Tibial nerve (tissue), 4 donors: ENCODE measurements around the gene AGPS. TPM values are rescaled to one million over a fixed set of nuclear protein-coding genes. Genes with fewer than 3 reads are reported as not detected.

Source experiments
- DNase-seq, 2 donors: peaks; one replicate each; pipeline ENCODE4 v3.0.0-alpha.2; 2019; ENCODE audit warnings: low spot score in 2 of 2
- H3K27ac ChIP-seq, 4 donors: fragments of 200-600 bp; sonication (generic) in 3 of 4; one replicate each; pipeline ENCODE4 v1.5.1; 2017 to 2019; ENCODE audit warnings: mild to moderate bottlenecking in 1 of 4
- H3K27me3 ChIP-seq, 2 donors: fragments of 200-600 bp; sonication (generic) in 1 of 2; one replicate each; pipeline versions ENCODE4 v1.5.1 to v1.6.0; 2017 to 2019
- H3K36me3 ChIP-seq, 3 donors: fragments of 200-600 bp; sonication (generic); one replicate each; pipeline ENCODE4 v1.5.1; 2018 to 2019
- H3K4me1 ChIP-seq, 4 donors: fragments of 200-600 bp; sonication (generic) in 3 of 4; one replicate each; pipeline ENCODE4 v1.5.1; 2017 to 2019
- H3K4me3 ChIP-seq, 4 donors: fragments of 200-600 bp; sonication (generic) in 3 of 4; one replicate each; pipeline ENCODE4 v1.5.1; 2017 to 2019; ENCODE audit warnings: mild to moderate bottlenecking in 1 of 4, moderate library complexity in 1 of 4
- H3K9me3 ChIP-seq, 4 donors: fragments of 200-600 bp; sonication (generic) in 3 of 4; one replicate each; pipeline ENCODE4 v1.5.1; 2017 to 2019
- EP300 ChIP-seq, 2 donors: sonication (generic); formaldehyde crosslinking; IDR thresholded peaks; one replicate each; pipeline ENCODE4 v1.6.1; 2017; ENCODE audit warnings: antibody characterized with exemption in 2 of 2, mild to moderate bottlenecking in 1 of 2
- POLR2A ChIP-seq, 2 donors: fragments of 450-650 bp; IDR thresholded peaks; one replicate each; pipeline ENCODE4 v1.6.1; 2017; ENCODE audit warnings: antibody characterized with exemption in 2 of 2, mild to moderate bottlenecking in 2 of 2, moderate library complexity in 2 of 2
- WGBS, 2 donors: methylation state at CpG; one replicate each; pipeline ENCODE4 v1.1.5; 2018; 5-methylcytosine and 5-hydroxymethylcytosine counted together
- total RNA-seq, 4 donors: library from RNA; depleted of rRNA; stranded (reverse); fragments of >200 nt; gene quantifications; one replicate each; pipeline ENCODE4 v1.1.0, GENCODE V29; 2016
- TF ChIP-seq, protein P1 (sequence below), 5 experiments: fragments of 200-600 bp in 3 of 5; fragments of 450-650 bp in 2 of 5; sonication (generic) in 3 of 5; IDR thresholded peaks; one replicate each; pipeline ENCODE4 v1.5.1; 2016 to 2019; ENCODE audit warnings: antibody characterized with exemption in 5 of 5, mild to moderate bottlenecking in 3 of 5, moderate library complexity in 2 of 5

Gene AGPS
- total RNA-seq, 4 donors from 2014 or later, result 33.9 to 47.9 (median 40.1) TPM

DNA sequence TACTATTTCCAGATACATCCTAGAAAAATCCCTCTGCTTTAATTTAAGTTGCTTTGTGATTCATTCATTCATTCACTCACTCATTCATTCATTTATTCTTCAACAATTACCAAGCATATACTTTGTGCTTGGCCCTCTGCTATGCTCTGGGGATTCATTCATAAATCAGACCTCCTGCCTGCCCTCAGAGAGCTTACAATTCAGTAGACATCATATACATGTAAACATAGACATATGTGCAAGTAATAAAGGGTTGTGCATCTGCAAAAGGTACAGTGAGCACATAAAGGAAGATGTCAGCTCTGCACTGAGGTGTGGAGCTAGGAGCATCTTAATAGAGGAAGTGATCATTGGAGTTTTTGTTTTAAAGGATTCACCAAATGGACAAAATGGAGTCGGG, 189.4 kb downstream of the AGPS start:
- DNase-seq, result no peak
- Histone ChIP-seq H3K27ac (no peak overlapping the region), H3K36me3 (no peaks in the 10 kb centered on the region), H3K4me1 (no peaks in the 10 kb centered on the region), H3K4me3 (no peak overlapping the region), H3K9me3 (no peaks in the 10 kb centered on the region), H3K27me3 (no peaks in the 10 kb centered on the region)
- TF ChIP-seq EP300 (IDR thresholded peaks at IDR 0.05) (no peak), POLR2A (IDR thresholded peaks at IDR 0.05) (no peak)
- TF ChIP-seq, protein P1, sequence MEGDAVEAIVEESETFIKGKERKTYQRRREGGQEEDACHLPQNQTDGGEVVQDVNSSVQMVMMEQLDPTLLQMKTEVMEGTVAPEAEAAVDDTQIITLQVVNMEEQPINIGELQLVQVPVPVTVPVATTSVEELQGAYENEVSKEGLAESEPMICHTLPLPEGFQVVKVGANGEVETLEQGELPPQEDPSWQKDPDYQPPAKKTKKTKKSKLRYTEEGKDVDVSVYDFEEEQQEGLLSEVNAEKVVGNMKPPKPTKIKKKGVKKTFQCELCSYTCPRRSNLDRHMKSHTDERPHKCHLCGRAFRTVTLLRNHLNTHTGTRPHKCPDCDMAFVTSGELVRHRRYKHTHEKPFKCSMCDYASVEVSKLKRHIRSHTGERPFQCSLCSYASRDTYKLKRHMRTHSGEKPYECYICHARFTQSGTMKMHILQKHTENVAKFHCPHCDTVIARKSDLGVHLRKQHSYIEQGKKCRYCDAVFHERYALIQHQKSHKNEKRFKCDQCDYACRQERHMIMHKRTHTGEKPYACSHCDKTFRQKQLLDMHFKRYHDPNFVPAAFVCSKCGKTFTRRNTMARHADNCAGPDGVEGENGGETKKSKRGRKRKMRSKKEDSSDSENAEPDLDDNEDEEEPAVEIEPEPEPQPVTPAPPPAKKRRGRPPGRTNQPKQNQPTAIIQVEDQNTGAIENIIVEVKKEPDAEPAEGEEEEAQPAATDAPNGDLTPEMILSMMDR (IDR thresholded peaks at IDR 0.05), result no peak
- WGBS, 2 donors, result 90 to 100% methylated on average over 1 of the region's 1 CpG

DNA sequence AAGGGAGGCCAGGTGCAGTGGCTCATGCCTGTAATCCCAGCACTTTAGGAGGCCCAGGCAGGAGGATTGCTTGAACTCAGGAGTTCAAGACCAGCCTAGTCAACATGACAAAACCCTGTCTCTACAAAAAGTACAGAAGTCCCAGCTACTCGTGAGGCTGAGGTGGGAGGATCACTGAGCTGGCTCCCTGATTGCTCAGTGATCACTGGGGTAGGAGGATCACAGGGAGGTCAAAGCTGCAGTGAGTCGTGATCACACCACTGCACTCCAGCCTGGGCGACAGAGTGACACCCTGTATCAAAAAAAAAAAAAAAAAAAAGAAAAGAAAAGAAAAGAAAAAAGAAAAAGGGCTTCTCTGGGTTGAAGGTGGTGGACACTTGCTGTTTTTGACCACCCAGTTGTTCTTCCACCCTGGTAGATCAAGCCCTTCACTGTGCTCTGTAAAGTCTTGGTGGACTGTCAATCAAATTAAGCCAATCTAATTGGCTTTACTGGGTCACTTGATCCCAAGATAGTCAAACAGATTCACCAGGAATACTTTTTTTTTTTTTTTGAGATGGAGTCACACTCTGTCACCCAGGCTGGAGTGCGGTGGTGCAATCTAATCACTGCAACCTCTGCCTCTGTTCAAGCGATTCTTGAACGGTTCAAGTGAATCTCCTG, 191.6 kb downstream of the AGPS start:
- Histone ChIP-seq H3K9me3 (no peaks in the 10 kb centered on the region), H3K27ac (no peak overlapping the region), H3K4me3 (no peak overlapping the region), H3K4me1 (no peaks in the 10 kb centered on the region), H3K27me3 (no peaks in the 10 kb centered on the region), H3K36me3 (no peaks in the 10 kb centered on the region)
- no peak for DNase-seq
- WGBS, 2 donors, result 80 to 91% methylated on average over 6 of the region's 6 CpGs
- TF ChIP-seq POLR2A (IDR thresholded peaks at IDR 0.05) (no peak), EP300 (IDR thresholded peaks at IDR 0.05) (no peak)
- TF ChIP-seq, protein P1 (IDR thresholded peaks at IDR 0.05), result no peak

DNA sequence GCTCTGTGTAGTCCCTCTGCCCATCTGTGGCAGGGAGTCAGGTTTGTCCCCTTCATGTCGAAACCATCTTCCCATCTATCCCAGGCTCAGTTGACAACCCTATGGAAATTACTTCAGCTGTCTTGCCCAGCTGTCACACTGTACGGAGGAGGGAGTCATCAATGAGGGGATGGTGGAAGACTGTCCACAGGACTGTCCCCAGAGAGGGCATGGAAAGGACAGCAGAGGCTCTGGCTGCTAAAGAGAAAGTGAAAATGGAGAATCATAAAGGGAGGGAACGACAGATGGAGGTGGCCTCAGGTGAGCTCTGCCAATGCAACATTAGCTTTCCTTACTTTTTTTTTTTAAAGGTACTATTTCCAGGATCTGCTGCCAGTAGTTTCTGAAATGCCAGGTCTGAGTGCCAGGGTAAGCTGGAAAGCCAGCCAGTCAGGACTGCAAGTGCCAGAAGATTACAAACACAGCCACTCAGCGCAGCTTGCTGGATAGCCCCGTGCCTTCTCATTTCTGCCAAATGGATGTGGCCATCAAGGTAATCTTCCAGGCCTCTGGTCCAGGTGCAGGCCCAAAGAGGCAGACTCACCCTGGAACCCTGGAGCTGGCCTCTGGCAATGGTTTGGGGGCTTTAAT, 192.8 kb downstream of the AGPS start:
- Histone ChIP-seq H3K4me1 (no peaks in the 10 kb centered on the region), H3K36me3 (no peaks in the 10 kb centered on the region), H3K27me3 (no peaks in the 10 kb centered on the region), H3K27ac (no peak overlapping the region), H3K9me3 (no peaks in the 10 kb centered on the region), H3K4me3 (no peak overlapping the region)
- no peak for DNase-seq
- 88 to 93% methylated on average over 5 of the region's 5 CpGs for WGBS, 2 donors
- TF ChIP-seq, protein P1 (IDR thresholded peaks at IDR 0.05), result no peak
- no peak for TF ChIP-seq POLR2A (IDR thresholded peaks at IDR 0.05)
- no peak for TF ChIP-seq EP300 (IDR thresholded peaks at IDR 0.05)

DNA sequence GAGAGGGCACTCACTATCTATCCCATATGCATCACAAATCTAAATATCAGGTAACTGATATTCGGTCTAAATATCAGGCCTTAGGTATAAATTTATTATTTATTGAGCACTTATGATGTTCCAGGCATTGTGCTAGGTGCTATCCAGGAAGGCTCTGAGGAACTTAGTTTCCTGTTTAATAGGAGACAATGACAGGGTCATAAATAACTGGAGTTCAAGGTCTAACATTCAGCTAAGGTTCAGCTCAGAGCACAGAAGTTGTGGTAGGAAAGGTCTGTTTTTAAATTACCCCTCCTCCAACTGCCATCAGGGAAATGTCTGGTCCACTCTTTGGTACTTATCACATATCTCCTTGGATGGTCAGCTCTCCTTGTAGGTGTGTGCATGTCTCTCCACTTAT, 193.6 kb downstream of the AGPS start:
- 79 to 90% methylated on average over 1 of the region's 1 CpG for WGBS, 2 donors
- Histone ChIP-seq H3K9me3 (no peaks in the 10 kb centered on the region), H3K36me3 (no peaks in the 10 kb centered on the region), H3K4me1 (no peaks in the 10 kb centered on the region), H3K27ac (no peak overlapping the region), H3K27me3 (no peaks in the 10 kb centered on the region), H3K4me3 (no peak overlapping the region)
- no peak for DNase-seq
- no peak for TF ChIP-seq EP300 (IDR thresholded peaks at IDR 0.05)
- TF ChIP-seq, protein P1 (IDR thresholded peaks at IDR 0.05), result no peak
- TF ChIP-seq POLR2A (IDR thresholded peaks at IDR 0.05), result no peak

DNA sequence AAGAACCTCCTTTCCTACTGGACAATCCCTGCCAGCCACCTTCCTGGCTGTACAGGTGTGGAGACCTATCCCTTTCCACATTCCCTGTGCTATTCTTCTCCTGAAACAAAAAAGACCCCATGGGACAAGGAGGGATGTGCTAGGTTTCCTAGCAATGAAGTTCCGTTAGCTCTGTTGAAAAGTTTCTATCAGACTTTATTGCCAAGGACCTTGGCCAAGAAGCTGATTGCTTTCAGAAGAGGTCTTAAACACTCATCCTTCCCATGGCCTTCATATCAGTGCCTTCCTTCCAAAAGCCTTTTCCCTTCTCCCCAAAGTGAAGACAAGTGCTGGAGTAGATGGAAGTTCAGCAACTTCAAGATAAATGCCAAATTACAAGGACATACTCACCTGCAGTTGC, 194.8 kb downstream of the AGPS start:
- Histone ChIP-seq H3K36me3 (no peaks in the 10 kb centered on the region), H3K4me1 (no peaks in the 10 kb centered on the region), H3K9me3 (no peaks in the 10 kb centered on the region), H3K27me3 (no peaks in the 10 kb centered on the region), H3K4me3 (no peak overlapping the region), H3K27ac (no peak overlapping the region)
- WGBS, 2 donors, result 64 to 70% methylated on average over 1 of the region's 1 CpG
- TF ChIP-seq POLR2A (IDR thresholded peaks at IDR 0.05), result no peak
- TF ChIP-seq, protein P1 (IDR thresholded peaks at IDR 0.05), result no peak
- TF ChIP-seq EP300 (IDR thresholded peaks at IDR 0.05), result no peak
- DNase-seq, result no peak
